GM23338 (cell line): ENCODE results near the gene HADH. TPM values are rescaled to one million over a fixed set of nuclear protein-coding genes. Genes with fewer than 3 reads are reported as not detected.

Experiments used
- ATAC-seq: fragments of 200-7000 bp; cut with Tn5 transposase; 3 replicates; pipeline ENCODE4 v1.9.1; 2020
- DNase-seq: peaks from one replicate; pipeline ENCODE4 v3.0.0-alpha.2; 2015; ENCODE audit warnings: low spot score
- H2AFZ ChIP-seq: fragments of 200-600 bp; sonication (generic); 2 replicates; pipeline ENCODE4 v1.8.0; 2016; ENCODE audit warnings: antibody characterized with exemption, mild to moderate bottlenecking, moderate library complexity
- H3F3A ChIP-seq: fragments of 200-600 bp; sonication (generic); replicated peaks from 2 replicates; pipeline ENCODE4 v1.8.0; 2017; ENCODE audit warnings: antibody characterized with exemption, mixed run types, low read depth
- H3K27ac ChIP-seq: fragments of 200-600 bp; sonication (generic); 2 replicates; pipeline ENCODE4 v1.6.1; 2016; ENCODE audit warnings: low read depth
- H3K27me3 ChIP-seq: fragments of 200-600 bp; sonication (generic); 2 replicates; pipeline ENCODE4 v1.8.0; 2016; ENCODE audit warnings: mild to moderate bottlenecking, mixed run types, moderate library complexity; ENCODE audit not compliant: insufficient read depth
- H3K36me3 ChIP-seq: fragments of 200-600 bp; sonication (generic); 2 replicates; pipeline ENCODE4 v1.8.0; 2016; ENCODE audit warnings: mild to moderate bottlenecking; ENCODE audit not compliant: insufficient read depth
- H3K4me1 ChIP-seq: fragments of 200-600 bp; sonication (generic); 2 replicates; pipeline ENCODE4 v1.8.0; 2016; ENCODE audit warnings: mild to moderate bottlenecking, moderate library complexity; ENCODE audit not compliant: insufficient read depth
- H3K4me2 ChIP-seq: fragments of 200-600 bp; sonication (generic); 2 replicates; pipeline ENCODE4 v1.7.1; 2017; ENCODE audit warnings: mixed run types
- H3K4me3 ChIP-seq: fragments of 200-600 bp; sonication (generic); 2 replicates; pipeline ENCODE4 v1.6.1; 2016; ENCODE audit warnings: mixed run types
- H3K79me2 ChIP-seq: fragments of 200-600 bp; sonication (generic); replicated peaks from 2 replicates; pipeline ENCODE4 v1.8.0; 2017; ENCODE audit warnings: mild to moderate bottlenecking; ENCODE audit not compliant: insufficient read depth
- H3K9me2 ChIP-seq: fragments of 200-600 bp; sonication (generic); 2 replicates; pipeline ENCODE4 v1.8.0; 2017; ENCODE audit not compliant: insufficient read depth
- H4K20me1 ChIP-seq: fragments of 200-600 bp; sonication (generic); replicated peaks from 2 replicates; pipeline ENCODE4 v1.8.0; 2017; ENCODE audit warnings: mild to moderate bottlenecking; ENCODE audit not compliant: insufficient read depth
- H3K27ac Mint-ChIP-seq: 2 replicates; pipeline ENCODE4 v1.8.0; 2020; ENCODE audit warnings: inconsistent platforms, mild to moderate bottlenecking, moderate library complexity, mixed read lengths
- H3K27me3 Mint-ChIP-seq: 3 replicates; pipeline ENCODE4 v1.8.0; 2022; ENCODE audit warnings: low read depth, mild to moderate bottlenecking, moderate library complexity, mixed read lengths, inconsistent platforms; ENCODE audit not compliant: insufficient read depth, poor library complexity
- H3K36me3 Mint-ChIP-seq: 3 replicates; pipeline ENCODE4 v1.8.0; 2021; ENCODE audit warnings: low read depth, mild to moderate bottlenecking, inconsistent platforms, moderate library complexity, mixed read lengths
- H3K4me1 Mint-ChIP-seq: 3 replicates; pipeline ENCODE4 v1.8.0; 2020; ENCODE audit warnings: mild to moderate bottlenecking, inconsistent platforms, mixed read lengths
- H3K4me3 Mint-ChIP-seq: 3 replicates; pipeline ENCODE4 v1.8.0; 2021; ENCODE audit warnings: moderate library complexity, mild to moderate bottlenecking, inconsistent platforms, mixed read lengths
- H3K9me3 Mint-ChIP-seq: 3 replicates; pipeline ENCODE4 v1.8.0; 2020; ENCODE audit warnings: moderate library complexity, mild to moderate bottlenecking, inconsistent platforms, mixed read lengths
- CREB1 ChIP-seq: fragments of 250-450 bp; sonication (Bioruptor Pico); IDR thresholded peaks from 2 replicates; pipeline ENCODE4 v1.5.0; 2020; ENCODE audit warnings: low read depth, mild to moderate bottlenecking, moderate library complexity
- EZH2 ChIP-seq: fragments of 200-600 bp; sonication (generic); IDR thresholded peaks from one replicate; pipeline ENCODE4 v1.8.0; 2017; ENCODE audit warnings: antibody characterized with exemption, mild to moderate bottlenecking, low read depth; ENCODE audit not compliant: unreplicated experiment
- EZH2phosphoT487 ChIP-seq: fragments of 200-600 bp; sonication (generic); IDR thresholded peaks from one replicate; pipeline ENCODE4 v1.8.1; 2018; ENCODE audit warnings: antibody characterized with exemption; ENCODE audit not compliant: unreplicated experiment
- NANOG ChIP-seq: IDR thresholded peaks from 2 replicates; pipeline ENCODE4 v1.6.1; 2016; ENCODE audit warnings: antibody characterized with exemption, borderline replicate concordance
- POLR2AphosphoS5 ChIP-seq: IDR thresholded peaks from 2 replicates; pipeline ENCODE4 v1.6.1; 2016; ENCODE audit warnings: antibody characterized with exemption, low read depth
- STAT1 ChIP-seq: IDR thresholded peaks from one replicate; pipeline ENCODE4 v1.6.1; 2016; ENCODE audit warnings: antibody characterized with exemption; ENCODE audit not compliant: unreplicated experiment
- ZNF114 ChIP-seq: fragments of 250-450 bp; sonication (Bioruptor Pico); IDR thresholded peaks from 2 replicates; pipeline ENCODE4 v1.5.0; 2020; ENCODE audit warnings: mild to moderate bottlenecking, moderate library complexity
- ZNF331 ChIP-seq: fragments of 250-450 bp; sonication (Bioruptor Pico); IDR thresholded peaks from 2 replicates; pipeline ENCODE4 v1.5.0; 2020; ENCODE audit warnings: low read depth, mild to moderate bottlenecking, moderate library complexity
- ZNF462 ChIP-seq: fragments of 250-450 bp; sonication (Bioruptor Pico); IDR thresholded peaks from 2 replicates; pipeline ENCODE4 v1.5.0; 2020; ENCODE audit warnings: mild to moderate bottlenecking, moderate library complexity
- polyA plus RNA-seq: library from polyadenylated mRNA; unstranded; fragments of >200 nt; fragmentation: Nextera tagmentation; extraction: Ambion mirVana; gene quantifications from 2 replicates; pipeline ENCODE4 v1.2.1, GENCODE V29; 2016
- total RNA-seq: library from RNA; depleted of rRNA; stranded (reverse); fragments of >200 nt; shearing (Covaris generic); gene quantifications from 2 replicates; pipeline ENCODE4 v1.2.3, GENCODE V29; 2014
- TF ChIP-seq, protein P1 (sequence below): IDR thresholded peaks from 2 replicates; pipeline ENCODE4 v1.6.1; 2016; ENCODE audit warnings: antibody characterized with exemption
- TF ChIP-seq, protein P2 (sequence below): IDR thresholded peaks from one replicate; pipeline ENCODE4 v1.6.1; 2018; ENCODE audit warnings: antibody characterized with exemption; ENCODE audit not compliant: unreplicated experiment

HADH gene
- total and polyA plus RNA-seq, 2 experiments from 2014 or later = 39.1 to 39.2 TPM

GRCh38 chr4:107974523-107974922 is 15.2 kb upstream of the HADH start:
- Histone ChIP-seq H4K20me1 (no peaks in the 10 kb centered on the region), H3K4me2 (no peak overlapping the region), H3K27me3 (no peaks in the 10 kb centered on the region), H3K27ac (no peak overlapping the region), H3F3A (no peaks in the 10 kb centered on the region), H3K9me2 (peaks cover 5% of the 10 kb centered on the region; the same call in 1 of the 2 replicates), H3K4me1 (no peaks in the 10 kb centered on the region), H3K79me2 (no peaks in the 10 kb centered on the region), H3K4me3 (no peak overlapping the region), H3K36me3 (no peaks in the 10 kb centered on the region), H2AFZ (no peak overlapping the region)
- no peaks in the 10 kb centered on the region; the same call in 2 of the 3 replicates for H3K9me3 Mint-ChIP-seq
- DNase-seq (no peak), ATAC-seq (no peak)
- TF ChIP-seq ZNF114 (no peak), EZH2phosphoT487 (no peak), POLR2AphosphoS5 (no peak), ZNF462 (CRISPR knock-in tag) (no peak)
- H3K27ac Mint-ChIP-seq = no peak overlapping the region
- H3K4me3 Mint-ChIP-seq = no peak overlapping the region
- no peaks in the 10 kb centered on the region for H3K27me3 Mint-ChIP-seq
- no peaks in the 10 kb centered on the region; the same call in 2 of the 3 replicates for H3K4me1 Mint-ChIP-seq
- H3K36me3 Mint-ChIP-seq = no peaks in the 10 kb centered on the region

GRCh38 chr4:107977482-107977881 is 12.2 kb upstream of the HADH start:
- no peaks in the 10 kb centered on the region for H3K27me3 Mint-ChIP-seq
- peaks cover 3% of the 10 kb centered on the region; the same call in 1 of the 3 replicates for H3K9me3 Mint-ChIP-seq
- no peak for ATAC-seq
- TF ChIP-seq EZH2phosphoT487 (no peak), NANOG (no peak), STAT1 (no peak), CREB1 (no peak), ZNF114 (no peak), ZNF331 (CRISPR knock-in tag) (no peak), EZH2 (no peak)
- TF ChIP-seq, protein P1, sequence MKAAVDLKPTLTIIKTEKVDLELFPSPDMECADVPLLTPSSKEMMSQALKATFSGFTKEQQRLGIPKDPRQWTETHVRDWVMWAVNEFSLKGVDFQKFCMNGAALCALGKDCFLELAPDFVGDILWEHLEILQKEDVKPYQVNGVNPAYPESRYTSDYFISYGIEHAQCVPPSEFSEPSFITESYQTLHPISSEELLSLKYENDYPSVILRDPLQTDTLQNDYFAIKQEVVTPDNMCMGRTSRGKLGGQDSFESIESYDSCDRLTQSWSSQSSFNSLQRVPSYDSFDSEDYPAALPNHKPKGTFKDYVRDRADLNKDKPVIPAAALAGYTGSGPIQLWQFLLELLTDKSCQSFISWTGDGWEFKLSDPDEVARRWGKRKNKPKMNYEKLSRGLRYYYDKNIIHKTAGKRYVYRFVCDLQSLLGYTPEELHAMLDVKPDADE = no peak
- TF ChIP-seq, protein P2, sequence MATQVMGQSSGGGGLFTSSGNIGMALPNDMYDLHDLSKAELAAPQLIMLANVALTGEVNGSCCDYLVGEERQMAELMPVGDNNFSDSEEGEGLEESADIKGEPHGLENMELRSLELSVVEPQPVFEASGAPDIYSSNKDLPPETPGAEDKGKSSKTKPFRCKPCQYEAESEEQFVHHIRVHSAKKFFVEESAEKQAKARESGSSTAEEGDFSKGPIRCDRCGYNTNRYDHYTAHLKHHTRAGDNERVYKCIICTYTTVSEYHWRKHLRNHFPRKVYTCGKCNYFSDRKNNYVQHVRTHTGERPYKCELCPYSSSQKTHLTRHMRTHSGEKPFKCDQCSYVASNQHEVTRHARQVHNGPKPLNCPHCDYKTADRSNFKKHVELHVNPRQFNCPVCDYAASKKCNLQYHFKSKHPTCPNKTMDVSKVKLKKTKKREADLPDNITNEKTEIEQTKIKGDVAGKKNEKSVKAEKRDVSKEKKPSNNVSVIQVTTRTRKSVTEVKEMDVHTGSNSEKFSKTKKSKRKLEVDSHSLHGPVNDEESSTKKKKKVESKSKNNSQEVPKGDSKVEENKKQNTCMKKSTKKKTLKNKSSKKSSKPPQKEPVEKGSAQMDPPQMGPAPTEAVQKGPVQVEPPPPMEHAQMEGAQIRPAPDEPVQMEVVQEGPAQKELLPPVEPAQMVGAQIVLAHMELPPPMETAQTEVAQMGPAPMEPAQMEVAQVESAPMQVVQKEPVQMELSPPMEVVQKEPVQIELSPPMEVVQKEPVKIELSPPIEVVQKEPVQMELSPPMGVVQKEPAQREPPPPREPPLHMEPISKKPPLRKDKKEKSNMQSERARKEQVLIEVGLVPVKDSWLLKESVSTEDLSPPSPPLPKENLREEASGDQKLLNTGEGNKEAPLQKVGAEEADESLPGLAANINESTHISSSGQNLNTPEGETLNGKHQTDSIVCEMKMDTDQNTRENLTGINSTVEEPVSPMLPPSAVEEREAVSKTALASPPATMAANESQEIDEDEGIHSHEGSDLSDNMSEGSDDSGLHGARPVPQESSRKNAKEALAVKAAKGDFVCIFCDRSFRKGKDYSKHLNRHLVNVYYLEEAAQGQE = no peak

More at GRCh38 chr4:107977482-107977881, 12.2 kb upstream of the HADH start:
- Histone ChIP-seq H3K27me3 (no peaks in the 10 kb centered on the region), H3K36me3 (no peaks in the 10 kb centered on the region), H3K4me3 (no peak overlapping the region), H3K4me2 (no peak overlapping the region), H3K9me2 (peaks cover 5% of the 10 kb centered on the region; the same call in 1 of the 2 replicates), H3K27ac (no peak overlapping the region), H3F3A (no peaks in the 10 kb centered on the region), H3K79me2 (no peaks in the 10 kb centered on the region), H3K4me1 (no peaks in the 10 kb centered on the region), H4K20me1 (no peaks in the 10 kb centered on the region), H2AFZ (no peak overlapping the region)
- Mint-ChIP-seq H3K27ac (no peak overlapping the region), H3K4me3 (no peak overlapping the region), H3K36me3 (no peaks in the 10 kb centered on the region; the same call in 2 of the 3 replicates), H3K4me1 (no peaks in the 10 kb centered on the region)
- no peak for DNase-seq
